SH-SY5Y (cell line): ENCODE data around the gene TMEM37.

ENCODE experiments used
- GATA2 ChIP-seq: IDR thresholded peaks from 2 replicates; pipeline ENCODE4 v1.6.1; 2011; ENCODE audit warnings: mild to moderate bottlenecking, low read depth, low read length
- GATA3 ChIP-seq: IDR thresholded peaks from 2 replicates; pipeline ENCODE4 v1.6.1; 2011; ENCODE audit warnings: low read depth, mild to moderate bottlenecking, low read length, moderate library complexity

- no peak for TF ChIP-seq GATA2
- no peak for TF ChIP-seq GATA3
Observed at GRCh38 chr2:119422360-119423107, 9.1 kb upstream of the TMEM37 start.
